GM12874 (cell line): ENCODE data around the gene IDH3A.

ENCODE experiments used
- TF ChIP-seq, protein P1 (sequence below): IDR thresholded peaks from 2 replicates; pipeline ENCODE4 v1.5.1; 2011; ENCODE audit warnings: low read depth, mild to moderate bottlenecking, control low read depth, low read length, moderate library complexity; ENCODE audit not compliant: insufficient read depth

The IDH3A gene

DNA sequence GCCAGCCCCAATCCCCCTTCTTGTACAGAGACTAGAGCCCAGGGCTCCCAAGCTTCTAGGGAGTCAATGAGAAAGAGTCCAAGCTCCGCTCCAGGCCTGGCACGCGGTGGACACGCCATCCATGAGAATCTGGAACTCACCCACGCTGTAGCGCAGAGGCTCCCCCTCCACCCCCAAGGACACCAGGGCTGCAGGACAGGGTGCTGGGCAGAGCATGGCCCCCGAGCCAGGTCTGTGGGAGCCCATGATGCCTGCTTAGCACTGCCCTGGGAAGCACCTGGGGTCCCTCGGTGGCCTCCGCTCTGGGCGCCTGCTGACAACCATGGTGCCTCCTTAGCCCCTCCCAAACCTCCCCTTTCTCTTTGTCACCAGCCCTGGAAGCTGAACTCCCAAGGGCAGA, 56.7 kb downstream of the IDH3A start:
- TF ChIP-seq, protein P1, sequence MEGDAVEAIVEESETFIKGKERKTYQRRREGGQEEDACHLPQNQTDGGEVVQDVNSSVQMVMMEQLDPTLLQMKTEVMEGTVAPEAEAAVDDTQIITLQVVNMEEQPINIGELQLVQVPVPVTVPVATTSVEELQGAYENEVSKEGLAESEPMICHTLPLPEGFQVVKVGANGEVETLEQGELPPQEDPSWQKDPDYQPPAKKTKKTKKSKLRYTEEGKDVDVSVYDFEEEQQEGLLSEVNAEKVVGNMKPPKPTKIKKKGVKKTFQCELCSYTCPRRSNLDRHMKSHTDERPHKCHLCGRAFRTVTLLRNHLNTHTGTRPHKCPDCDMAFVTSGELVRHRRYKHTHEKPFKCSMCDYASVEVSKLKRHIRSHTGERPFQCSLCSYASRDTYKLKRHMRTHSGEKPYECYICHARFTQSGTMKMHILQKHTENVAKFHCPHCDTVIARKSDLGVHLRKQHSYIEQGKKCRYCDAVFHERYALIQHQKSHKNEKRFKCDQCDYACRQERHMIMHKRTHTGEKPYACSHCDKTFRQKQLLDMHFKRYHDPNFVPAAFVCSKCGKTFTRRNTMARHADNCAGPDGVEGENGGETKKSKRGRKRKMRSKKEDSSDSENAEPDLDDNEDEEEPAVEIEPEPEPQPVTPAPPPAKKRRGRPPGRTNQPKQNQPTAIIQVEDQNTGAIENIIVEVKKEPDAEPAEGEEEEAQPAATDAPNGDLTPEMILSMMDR, result no peak

DNA sequence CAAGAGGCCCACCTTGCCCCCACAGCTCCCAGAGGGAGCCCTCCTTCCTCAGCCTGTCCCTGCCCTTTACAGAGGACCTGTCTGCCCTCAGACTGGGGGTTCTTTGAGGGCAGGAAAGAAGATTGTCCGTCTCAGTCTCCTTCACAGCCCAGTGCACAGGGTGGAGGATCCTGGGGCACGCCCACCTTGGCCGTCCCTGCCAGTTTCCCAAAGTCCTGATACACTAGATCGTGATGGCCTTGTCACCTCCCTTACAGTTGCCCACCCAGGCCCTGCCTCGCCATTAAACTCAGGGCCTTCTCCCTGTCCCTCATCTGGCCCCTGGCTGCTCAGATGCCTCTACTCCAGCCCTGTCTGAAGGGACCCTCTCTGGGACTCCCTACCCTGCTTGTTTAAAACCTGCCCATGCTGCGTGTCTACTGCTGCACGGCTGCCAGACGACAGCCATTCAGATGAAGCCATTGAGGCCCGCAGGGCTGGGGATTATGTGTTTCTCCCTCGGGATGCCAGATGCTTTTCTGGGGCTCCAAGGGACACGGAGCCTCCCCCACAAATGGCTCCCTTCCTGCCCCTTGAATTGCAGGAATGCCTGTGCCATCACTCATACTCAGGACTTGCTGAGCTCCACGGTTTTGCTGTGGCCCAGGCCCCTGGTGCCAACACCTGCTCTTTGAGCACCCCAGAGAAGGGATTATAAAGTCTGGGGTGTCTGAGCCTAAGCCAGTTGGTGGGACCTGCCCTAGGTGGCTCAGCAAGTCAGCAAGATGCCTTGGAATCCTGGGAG, 57.4 kb downstream of the IDH3A start:
- TF ChIP-seq, protein P1, result no peak

DNA sequence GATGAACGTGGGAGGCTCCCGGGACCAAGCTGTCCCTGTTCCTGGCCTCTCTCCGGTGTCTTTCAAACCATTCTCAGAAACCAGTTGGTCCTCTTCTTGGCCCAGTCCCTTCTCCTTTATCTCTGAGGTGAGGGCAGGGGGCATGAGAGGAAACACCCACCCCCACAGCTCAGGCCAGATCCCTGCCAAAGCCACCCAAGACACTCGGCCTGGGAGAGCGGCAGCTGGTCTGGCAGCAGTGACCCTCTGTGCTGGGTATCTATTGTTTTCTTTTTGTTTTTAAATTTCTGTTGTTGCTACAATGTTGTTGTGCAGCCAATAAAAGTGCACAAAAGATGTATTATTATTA, 57.9 kb downstream of the IDH3A start:
- TF ChIP-seq, protein P1, result no peak

DNA sequence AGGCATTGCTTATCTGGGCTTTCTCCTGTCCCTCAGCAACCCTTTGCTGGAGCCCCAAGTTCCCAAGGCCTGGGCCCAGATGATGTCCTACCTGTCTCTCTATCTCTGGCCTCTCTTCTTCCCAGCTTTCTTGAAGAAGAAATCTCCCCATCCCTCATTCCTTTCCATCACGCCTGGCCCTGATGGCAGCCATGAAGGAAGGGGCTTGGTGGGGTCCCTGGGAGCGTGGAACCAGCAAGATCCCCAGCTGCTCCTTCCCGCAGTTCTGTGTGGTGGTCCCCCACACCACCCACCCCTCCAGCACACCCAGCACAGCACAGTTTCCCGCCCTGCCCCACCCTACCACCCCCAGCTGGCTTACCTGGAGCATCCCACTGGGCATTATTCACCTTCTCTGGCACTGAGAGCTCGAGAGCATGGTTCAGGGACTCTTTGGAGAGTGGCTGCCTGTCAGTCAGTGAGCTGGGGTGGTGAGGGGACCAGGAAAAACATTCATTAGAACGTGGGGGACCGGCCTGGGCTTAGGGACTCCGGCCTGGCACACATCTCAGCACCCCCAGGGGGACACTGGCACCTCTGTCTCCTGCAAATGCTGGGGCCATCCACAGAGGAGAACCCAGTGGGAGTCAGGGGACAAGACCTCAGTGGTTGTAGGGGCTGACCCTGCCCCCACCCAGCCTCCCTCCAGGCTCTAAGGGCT, 58.6 kb downstream of the IDH3A start:
- TF ChIP-seq, protein P1, result no peak

DNA sequence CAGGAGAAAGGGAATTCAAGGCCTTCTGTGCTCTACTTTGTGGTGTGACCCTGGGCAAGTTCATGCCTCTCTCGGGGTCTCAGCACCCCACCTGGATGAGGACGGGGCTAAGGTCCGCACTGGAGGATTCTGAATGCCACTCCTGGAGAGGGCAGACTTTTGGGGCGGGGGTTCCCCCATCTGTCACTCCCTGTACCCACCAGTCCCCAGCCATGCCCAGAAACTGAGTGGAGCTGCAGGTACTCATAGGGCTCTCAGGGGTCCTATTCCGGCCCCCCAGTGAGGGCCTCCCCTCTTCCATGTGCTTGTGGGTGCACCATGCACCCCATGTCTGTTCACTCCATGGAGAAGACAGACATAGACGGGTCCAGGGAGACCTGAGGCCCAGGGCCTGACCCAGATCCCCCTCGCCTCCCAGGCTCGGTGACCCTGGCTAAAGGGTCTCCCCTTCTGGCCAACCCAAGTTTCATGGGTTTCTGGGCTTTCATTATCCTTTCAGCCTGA, 59.2 kb downstream of the IDH3A start:
- TF ChIP-seq, protein P1, result no peak

DNA sequence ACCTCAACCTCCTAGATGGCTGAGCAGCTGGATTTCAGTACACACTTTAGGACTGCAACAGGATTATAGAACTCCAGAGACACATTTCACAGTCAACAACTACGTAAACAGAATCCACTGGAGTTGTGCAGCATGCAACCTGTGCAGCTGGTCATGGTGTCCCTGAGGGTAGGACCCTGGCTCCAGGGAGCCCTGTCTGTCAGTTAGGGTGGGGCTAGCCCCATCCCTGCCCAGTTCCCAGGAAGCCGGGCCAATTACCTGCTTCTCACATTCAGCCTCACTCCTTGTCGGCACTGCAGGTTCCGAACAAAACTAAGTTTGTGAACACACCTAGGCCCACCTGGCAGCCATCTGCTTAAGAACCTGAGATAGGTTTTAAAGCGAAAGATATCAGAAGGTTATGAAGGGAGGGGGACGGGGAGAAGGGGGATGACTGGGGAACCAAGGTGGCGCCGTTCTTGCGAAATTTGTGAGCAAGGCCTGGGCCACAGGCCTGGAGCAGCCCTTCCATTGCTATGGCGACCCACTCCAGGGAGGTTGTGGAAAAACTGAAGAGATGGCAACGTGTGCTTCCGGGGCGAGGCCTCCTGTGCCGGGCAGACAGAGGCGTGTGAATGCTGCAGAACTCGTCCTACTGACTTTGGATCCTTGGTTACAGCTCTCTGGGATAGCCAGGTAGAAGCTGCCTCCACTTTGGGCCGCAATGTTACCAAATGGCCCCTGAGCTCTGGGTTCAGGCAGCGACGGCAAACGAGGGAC, 59.9 kb downstream of the IDH3A start:
- TF ChIP-seq, protein P1, result no peak
